GM18505 (cell line): ENCODE results near the gene ZNF423.

Experiments used
- ATAC-seq: cut with Tn5 transposase; IDR thresholded peaks from one replicate; pipeline ENCODE4 v1.9.1; 2021; ENCODE audit not compliant: unreplicated experiment
- POLR2A ChIP-seq: IDR thresholded peaks from 4 replicates; pipeline ENCODE4 v1.6.1; 2011; ENCODE audit warnings: borderline replicate concordance; ENCODE audit not compliant: insufficient read depth, insufficient read length; ENCODE audit errors: extremely low read depth

The ZNF423 gene

GRCh38 chr16:49850558-49851467 lies 5.1 kb downstream of the ZNF423 start:
- TF ChIP-seq POLR2A: no peak

GRCh38 chr16:49849754-49850108 lies 6.2 kb downstream of the ZNF423 start:
- no peak for ATAC-seq
- no peak for TF ChIP-seq POLR2A

More at GRCh38 chr16:49850558-49851467, 5.1 kb downstream of the ZNF423 start:
- ATAC-seq: no peak

- no peak for TF ChIP-seq POLR2A
- no peak for ATAC-seq
Observed at GRCh38 chr16:49849037-49849753, 6.7 kb downstream of the ZNF423 start.

GRCh38 chr16:49848530-49848929 lies 7.4 kb downstream of the ZNF423 start:
- no peak for TF ChIP-seq POLR2A
- no peak for ATAC-seq

GRCh38 chr16:49846800-49847199 lies 9.1 kb downstream of the ZNF423 start:
- no peak for ATAC-seq
- no peak for TF ChIP-seq POLR2A

GRCh38 chr16:49844359-49844758 lies 11.6 kb downstream of the ZNF423 start:
- no peak for ATAC-seq
- no peak for TF ChIP-seq POLR2A

- TF ChIP-seq POLR2A: no peak
- no peak for ATAC-seq
Observed at GRCh38 chr16:49843758-49844157, 12.2 kb downstream of the ZNF423 start.

- TF ChIP-seq POLR2A: no peak
- ATAC-seq: no peak
Observed at GRCh38 chr16:49842972-49843371, 12.9 kb downstream of the ZNF423 start.

GRCh38 chr16:49839017-49839825 lies 16.7 kb downstream of the ZNF423 start:
- no peak for TF ChIP-seq POLR2A
- no peak for ATAC-seq

- ATAC-seq: no peak
- no peak for TF ChIP-seq POLR2A
Observed at GRCh38 chr16:49838441-49839016, 17.4 kb downstream of the ZNF423 start.

- no peak for ATAC-seq
- no peak for TF ChIP-seq POLR2A
Observed at GRCh38 chr16:49837688-49838410, 18.1 kb downstream of the ZNF423 start.

- ATAC-seq: no peak
Observed at GRCh38 chr16:49836668-49837067, 19.2 kb downstream of the ZNF423 start.

More at GRCh38 chr16:49836668-49837067, 19.2 kb downstream of the ZNF423 start:
- no peak for TF ChIP-seq POLR2A
